ENCODE results near the gene MAK.

DNA sequence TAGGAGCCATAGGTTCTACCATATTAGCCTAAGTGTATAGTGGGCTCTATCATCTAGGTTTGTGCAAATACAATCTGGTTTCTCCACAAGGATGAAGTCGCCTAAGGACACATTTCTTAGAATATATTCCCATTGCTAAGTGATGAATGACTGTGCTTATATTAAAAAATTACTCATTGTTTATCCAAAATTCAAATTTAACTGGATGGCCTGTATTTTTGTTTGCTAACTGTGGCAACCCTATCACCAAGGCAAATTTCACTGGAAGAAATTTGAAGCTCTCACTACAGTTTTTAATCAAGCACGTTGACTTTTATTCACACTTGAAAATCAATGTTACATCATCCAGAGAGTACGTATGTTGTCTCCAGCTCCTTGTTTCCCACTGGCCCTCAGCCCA, 29.6 kb upstream of the MAK start:
- TF ChIP-seq, protein P1, sequence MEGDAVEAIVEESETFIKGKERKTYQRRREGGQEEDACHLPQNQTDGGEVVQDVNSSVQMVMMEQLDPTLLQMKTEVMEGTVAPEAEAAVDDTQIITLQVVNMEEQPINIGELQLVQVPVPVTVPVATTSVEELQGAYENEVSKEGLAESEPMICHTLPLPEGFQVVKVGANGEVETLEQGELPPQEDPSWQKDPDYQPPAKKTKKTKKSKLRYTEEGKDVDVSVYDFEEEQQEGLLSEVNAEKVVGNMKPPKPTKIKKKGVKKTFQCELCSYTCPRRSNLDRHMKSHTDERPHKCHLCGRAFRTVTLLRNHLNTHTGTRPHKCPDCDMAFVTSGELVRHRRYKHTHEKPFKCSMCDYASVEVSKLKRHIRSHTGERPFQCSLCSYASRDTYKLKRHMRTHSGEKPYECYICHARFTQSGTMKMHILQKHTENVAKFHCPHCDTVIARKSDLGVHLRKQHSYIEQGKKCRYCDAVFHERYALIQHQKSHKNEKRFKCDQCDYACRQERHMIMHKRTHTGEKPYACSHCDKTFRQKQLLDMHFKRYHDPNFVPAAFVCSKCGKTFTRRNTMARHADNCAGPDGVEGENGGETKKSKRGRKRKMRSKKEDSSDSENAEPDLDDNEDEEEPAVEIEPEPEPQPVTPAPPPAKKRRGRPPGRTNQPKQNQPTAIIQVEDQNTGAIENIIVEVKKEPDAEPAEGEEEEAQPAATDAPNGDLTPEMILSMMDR (IDR thresholded peaks at IDR 0.05), result no peak
- no peak for TF ChIP-seq POLR2AphosphoS5 (IDR thresholded peaks at IDR 0.05)
